Thyroid gland (tissue), 4 donors: ENCODE measurements around the gene KCNK4.

Experiments used
- POLR2A ChIP-seq, 2 donors: fragments of 450-650 bp; IDR thresholded peaks; one replicate each; pipeline ENCODE4 v1.6.1; 2017; ENCODE audit warnings: antibody characterized with exemption in 2 of 2, mild to moderate bottlenecking in 2 of 2, moderate library complexity in 1 of 2
- TF ChIP-seq, protein P1 (sequence below), 6 experiments: fragments of 200-600 bp in 3 of 6; fragments of 450-650 bp in 3 of 6; sonication (generic) in 3 of 6; IDR thresholded peaks; one replicate each; pipeline ENCODE4 v1.5.1; 2016 to 2019; ENCODE audit warnings: antibody characterized with exemption in 6 of 6, mild to moderate bottlenecking in 2 of 6, inconsistent platforms in 1 of 6, moderate library complexity in 1 of 6

DNA sequence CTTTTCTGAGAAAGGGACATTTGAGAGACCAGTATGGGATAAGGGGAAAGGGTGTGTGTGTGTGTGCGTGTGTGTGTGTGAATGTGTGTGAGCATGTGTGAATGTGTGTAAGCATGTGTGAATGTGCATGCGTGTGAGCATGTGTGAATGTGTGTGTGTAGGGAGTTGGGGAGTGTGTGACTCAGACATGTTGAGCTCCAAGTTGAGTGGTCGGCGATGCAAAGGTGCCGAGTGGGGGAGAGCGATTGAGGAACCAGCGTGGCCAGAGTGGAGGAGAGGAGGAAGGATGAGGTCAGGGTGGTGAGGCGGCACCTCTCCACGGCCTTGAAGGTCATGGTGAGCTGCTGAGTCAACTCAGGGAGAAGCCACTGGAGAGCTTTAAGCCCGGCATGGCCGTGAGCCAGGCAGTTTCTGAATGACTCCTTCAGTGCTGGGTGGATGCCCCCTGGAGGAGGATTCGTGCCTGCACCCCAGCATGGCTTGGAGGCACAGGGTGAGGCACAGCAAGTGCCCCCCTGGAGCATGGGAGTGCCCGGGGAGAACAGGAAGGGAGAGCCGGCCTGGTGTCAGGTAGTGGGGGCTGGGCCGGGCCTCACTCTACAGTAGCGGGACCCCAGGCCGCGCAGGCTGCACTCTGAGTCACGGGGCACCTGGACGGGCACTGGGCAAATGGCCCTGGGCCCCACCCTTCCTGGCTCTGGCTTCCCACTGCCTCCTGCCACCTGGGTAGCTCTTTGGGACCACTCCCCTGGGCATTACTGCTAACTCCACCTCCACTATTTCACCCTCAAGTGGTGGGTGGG, 40.7 kb downstream of the KCNK4 start:
- TF ChIP-seq POLR2A (IDR thresholded peaks at IDR 0.05): no peak
- TF ChIP-seq, protein P1, sequence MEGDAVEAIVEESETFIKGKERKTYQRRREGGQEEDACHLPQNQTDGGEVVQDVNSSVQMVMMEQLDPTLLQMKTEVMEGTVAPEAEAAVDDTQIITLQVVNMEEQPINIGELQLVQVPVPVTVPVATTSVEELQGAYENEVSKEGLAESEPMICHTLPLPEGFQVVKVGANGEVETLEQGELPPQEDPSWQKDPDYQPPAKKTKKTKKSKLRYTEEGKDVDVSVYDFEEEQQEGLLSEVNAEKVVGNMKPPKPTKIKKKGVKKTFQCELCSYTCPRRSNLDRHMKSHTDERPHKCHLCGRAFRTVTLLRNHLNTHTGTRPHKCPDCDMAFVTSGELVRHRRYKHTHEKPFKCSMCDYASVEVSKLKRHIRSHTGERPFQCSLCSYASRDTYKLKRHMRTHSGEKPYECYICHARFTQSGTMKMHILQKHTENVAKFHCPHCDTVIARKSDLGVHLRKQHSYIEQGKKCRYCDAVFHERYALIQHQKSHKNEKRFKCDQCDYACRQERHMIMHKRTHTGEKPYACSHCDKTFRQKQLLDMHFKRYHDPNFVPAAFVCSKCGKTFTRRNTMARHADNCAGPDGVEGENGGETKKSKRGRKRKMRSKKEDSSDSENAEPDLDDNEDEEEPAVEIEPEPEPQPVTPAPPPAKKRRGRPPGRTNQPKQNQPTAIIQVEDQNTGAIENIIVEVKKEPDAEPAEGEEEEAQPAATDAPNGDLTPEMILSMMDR (IDR thresholded peaks at IDR 0.05): peak; percentile 15 to 80 (median 60)
